GM19468 (cell line): ENCODE data around the gene ETV7.
"Not testable (repeated sequence)": the region's sequence is repeated elsewhere in the genome, so short reads cannot be mapped to it uniquely, and the experiment has no call there.

Experiments used
- ATAC-seq: cut with Tn5 transposase; IDR thresholded peaks from one replicate; pipeline ENCODE4 v1.9.1; 2021; ENCODE audit warnings: mild to moderate bottlenecking, moderate library complexity, moderate number of reproducible peaks; ENCODE audit not compliant: unreplicated experiment; ENCODE audit errors: extremely low read depth

Gene ETV7

DNA sequence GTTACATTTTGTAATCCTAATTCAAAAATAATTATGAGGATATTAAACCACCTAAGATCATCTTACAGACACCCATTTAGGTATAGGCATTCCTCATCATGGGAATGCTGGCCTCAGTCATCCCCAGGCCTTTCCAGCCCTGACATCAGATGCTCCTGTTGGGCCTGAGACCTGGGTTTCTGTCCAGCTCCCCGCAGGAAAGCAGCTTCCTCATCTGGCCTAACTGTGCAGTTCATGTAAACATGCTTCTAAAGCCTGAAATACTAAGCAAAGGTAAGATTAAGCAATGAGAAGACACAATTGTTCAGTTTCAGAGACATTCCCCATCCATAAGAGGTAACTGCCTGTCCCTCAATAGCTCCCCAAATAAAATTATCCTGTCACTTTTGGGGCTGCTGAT is 19.0 kb downstream of the ETV7 start:
- no peak for ATAC-seq

DNA sequence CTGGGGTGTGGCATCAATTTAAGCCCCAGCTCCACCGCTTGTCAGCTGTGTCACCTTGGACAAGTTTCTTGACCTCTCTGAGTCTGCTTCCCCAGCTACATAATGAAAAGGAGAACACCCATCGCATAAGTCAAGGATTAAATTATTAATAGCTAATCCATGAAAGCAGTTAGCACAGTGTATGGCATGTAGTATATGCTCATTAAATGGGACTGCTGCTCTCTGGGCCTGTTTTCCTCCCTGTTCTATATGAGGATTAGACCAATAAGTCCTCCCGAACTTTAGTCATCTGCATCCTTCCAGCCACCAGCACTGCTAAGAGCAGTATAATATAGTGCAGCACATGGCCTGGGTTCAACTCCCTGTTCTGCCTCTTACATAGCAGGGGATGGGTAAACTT is 19.7 kb downstream of the ETV7 start:
- no peak for ATAC-seq

DNA sequence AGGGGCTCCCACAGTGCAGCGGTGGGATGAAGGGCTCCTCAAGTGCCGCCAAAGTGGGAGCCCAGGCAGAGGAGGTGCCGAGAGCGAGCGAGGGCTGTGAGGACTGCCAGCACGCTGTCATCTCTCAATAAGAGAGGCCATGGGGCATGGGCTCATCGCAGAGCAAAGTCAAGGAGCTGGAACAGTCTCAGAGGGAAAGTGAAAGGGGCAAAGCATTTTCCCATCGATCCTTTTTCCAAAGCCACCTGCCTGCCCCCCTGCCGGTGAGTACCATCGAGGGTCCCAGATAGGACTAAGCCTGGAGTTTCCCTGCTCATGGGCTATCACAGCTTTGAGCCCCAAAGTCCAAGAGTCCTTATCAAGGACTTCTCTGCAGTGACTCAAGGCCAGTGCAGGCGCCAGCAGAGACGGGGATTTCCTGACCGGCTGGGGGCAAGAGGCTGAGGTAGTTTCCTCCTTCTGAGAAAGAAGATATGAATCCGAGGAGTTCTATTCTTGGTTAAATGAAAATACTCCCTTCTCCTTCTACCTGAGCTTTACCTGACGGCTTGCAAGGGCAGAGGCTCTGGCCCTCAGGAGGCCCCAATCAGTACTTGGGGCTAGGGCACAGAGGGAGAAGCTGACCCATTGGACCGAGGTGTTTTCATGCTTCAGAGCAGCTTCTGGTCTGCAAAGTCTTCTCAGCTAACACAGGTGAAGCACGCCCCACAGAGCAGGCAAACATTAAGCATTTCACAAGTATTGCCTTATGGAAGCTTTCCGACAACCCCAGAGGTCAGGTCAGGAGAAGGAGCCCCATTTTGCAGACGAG is 22.6 kb downstream of the ETV7 start:
- no peak for ATAC-seq

DNA sequence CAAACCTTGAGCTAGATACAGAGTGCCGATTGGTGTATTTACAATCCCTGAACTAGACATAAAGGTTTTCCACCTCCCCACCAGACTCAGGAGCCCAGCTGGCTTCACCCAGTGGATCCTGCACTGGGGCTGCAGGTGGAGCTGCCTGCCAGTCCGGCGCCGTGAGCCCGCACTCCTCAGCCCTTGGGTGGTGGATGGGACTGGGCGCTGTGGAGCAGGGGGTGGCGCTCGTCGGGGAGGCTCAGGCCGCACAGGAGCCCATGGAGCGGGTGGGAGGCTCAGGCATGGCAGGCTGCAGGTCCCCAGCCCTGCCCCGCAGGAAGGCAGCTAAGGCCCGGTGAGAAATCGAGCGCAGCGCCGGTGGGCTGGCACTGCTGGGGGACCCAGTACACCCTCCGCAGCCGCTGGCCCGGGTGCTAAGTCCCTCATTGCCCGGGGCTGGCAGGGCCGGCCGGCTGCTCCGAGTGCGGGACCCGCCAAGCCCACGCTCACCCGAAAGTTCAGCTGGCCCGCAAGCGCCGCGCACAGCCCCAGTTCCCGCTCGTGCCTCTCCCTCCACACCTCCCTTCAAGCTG is 23.3 kb downstream of the ETV7 start:
- ATAC-seq, result not testable (repeated sequence)

DNA sequence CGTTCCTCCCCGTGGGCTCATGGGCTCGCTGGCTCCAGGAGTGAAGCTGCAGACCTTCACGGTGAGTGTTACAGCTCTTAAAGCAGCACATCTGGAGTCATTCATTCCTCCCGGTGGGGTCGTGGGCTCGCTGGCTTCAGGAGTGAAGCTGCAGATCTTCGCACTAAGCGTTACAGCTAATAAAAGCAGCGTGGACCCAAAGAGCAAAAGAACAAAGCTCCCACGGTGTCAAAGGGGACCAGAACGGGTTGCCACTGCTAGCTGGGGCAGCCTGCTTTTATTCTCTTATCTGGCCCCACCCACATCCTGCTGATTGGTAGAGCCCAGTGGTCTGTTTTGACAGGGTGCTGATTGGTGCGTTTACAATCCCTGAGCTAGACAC is 24.1 kb downstream of the ETV7 start:
- ATAC-seq, result not testable (repeated sequence)

DNA sequence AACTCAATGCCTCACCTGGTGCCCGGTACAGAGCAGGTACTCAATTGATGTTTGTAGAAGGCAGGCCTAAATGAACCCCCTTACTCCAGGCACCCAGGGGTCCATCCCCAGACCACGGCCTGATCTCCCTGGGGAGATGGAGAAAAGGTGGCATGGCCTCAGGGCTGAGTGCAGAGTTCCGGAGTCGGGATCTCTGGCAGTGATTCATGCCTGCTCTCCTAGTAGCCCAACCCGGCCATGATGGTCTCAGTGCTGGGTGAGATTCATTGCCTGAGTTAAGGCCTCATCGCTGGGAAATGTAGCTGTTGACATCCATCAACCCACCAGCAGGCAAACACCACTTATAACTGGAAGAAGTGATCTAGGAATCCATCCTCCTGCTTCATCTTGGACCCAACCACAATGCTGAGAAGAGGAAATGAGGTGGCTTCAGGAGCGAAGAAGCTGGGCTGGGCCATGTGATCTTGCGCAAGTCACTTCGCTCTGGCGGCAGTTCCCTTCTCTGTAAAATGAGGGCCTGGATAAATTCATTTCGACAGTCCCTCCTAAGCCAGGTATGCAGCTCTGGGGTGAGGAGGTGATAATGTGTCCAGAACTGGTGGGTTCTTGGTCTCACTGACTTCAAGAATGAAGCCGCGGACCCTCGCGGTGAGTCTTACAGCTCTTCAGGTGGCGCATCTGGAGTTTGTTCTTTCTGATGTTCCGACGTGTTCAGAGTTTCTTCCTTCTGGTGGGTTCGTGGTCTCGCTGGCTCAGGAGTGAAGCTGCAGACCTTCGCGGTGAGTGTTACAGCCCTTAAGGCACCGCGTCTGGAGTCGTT is 24.7 kb downstream of the ETV7 start:
- no peak for ATAC-seq

DNA sequence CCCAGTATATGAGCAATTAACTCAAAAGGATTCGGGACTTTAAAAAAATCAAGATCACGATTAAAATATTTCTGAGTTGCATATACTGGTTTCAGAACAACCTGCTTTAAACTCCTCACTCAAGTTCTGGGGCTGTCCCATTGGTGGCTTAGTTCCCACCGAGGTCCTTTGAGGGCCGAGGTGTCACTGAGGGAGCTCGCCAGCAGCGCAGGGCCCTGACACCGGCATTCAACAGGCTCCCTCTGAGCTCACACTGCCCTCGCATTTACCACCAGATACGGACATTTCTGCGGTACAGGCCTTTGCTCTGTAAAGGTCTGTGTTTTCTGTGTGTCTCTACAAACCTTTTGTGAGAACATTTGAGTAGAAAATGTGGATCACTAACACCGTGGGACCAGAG is 26.4 kb downstream of the ETV7 start:
- ATAC-seq, result no peak

DNA sequence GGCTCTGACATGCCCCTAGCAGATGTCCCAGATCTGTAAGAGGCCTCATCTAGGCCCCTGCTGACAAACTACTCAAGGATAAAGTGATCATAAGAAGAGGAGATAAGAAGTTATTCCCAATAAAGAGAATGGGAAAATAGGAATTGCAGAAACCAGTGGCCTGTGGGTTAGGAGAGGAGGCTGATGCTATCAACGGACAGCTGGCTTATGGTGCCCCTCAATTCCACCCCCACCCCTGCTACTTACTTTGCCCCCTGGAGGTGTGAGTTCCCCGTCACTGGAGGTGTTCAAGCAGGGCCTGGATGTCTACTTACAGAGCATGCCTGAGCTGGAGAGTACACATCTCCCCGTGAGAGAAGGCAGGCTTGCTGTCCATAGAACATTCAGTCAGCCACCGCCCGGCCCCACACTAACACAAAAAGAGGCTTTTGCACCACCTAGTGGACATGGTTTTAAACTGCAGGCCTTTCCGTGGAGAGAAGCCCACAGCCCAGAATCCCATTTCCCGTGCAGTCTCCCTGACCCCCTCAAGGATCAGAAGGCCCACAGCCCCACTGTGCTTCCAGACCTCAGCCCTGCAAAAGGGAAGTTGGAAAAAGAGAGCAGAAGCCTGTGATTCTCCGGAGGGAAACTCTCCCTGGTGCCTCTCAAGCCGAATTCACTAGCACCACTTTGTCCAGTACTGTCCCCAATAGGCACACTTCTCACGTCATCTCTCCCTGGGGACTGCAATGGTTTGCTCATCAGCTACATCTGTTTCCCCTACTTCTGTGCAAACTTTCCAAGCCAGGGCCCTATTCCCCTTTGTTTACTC is 27.0 kb downstream of the ETV7 start:
- ATAC-seq, result no peak

DNA sequence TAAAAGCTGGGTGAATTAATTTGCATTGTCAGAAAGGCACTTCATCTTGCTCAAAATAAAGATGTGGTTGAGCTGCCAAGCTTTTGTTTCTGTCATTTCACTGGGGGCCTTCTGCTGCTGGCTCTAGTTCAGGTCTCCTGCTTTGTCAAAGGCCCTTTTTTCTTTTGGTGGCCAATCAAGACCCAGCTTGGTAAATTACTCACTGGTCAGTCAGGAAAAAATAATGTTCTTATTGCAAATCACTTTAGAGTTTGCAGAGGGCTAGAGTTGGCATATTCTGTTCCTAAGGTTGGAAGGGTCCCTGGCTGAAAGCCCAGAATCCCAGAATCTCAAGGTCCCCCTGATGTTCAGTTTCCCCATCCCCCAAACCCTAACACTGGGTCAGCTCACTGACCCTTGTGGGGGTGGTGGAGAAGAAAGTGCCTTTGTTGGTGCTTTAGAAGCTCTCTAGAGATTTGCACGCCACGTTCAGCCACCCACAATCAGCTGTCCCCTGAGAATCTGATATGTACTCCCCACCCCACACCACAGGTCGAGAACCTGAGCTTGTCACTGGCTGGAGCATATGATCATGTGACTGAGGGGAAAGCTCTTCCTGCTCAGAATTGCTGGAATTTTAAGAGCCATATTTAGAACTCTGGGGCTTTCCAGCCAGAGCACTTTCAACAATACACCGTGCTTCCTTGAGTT is 29.1 kb downstream of the ETV7 start:
- ATAC-seq, result no peak

DNA sequence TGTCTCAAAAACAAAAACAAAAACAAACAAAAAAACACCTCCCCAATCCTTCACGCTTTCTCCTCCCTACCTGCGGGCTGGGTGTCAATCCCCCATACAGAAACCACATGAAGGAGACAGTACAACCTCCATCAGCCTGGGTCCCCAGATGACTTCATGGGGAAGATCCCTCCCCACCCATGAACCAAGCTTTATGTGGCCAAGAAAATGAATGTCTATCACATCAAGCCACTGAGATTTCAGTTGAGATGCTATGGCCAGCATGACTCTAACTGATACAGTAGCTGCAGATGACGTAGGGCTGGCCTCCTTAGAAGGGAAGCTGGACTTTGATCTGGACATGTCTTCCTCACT is 29.6 kb downstream of the ETV7 start:
- ATAC-seq, result no peak

DNA sequence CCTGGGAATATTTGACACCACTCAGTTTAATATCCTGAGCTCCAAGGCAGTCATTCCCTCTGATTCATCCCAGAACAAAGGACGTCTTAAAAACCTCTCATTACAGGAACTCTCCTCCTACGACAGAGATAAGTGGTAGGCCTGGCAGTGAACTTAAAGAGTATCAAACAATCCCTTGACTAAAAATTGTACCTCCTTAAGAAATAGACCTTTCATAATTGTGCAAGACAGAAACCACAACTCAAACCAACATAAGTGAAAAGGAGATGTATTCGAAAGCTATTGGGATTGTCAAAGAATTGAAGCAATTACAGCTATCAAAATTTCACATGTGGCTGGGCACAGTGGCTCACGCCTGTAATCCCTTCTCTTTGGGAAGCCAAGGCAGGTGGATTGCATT is 31.6 kb downstream of the ETV7 start:
- no peak for ATAC-seq

DNA sequence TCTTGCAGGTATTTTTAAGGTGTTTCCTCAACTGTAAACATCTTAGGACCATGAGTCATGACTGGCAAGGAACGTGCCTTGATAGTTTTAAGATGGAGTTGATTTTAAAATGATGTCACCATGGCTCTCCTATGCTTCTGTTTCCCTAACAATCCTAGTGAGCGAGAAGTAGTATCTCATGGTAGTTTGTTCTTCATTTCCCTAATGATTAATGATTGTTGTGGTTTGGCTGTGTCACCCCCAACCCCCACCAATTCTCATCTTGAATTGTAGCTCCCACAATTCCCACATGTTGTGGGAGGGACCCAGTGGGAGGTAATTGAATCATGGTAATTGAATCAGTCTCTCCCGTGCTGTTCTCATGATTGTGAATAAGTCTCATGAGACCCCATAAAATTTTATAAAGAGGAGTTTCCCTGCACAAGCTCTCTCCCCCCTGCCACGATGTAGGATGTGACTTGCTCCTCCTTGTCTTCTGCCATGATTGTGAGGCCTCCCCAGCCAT is 34.0 kb downstream of the ETV7 start:
- ATAC-seq, result no peak

DNA sequence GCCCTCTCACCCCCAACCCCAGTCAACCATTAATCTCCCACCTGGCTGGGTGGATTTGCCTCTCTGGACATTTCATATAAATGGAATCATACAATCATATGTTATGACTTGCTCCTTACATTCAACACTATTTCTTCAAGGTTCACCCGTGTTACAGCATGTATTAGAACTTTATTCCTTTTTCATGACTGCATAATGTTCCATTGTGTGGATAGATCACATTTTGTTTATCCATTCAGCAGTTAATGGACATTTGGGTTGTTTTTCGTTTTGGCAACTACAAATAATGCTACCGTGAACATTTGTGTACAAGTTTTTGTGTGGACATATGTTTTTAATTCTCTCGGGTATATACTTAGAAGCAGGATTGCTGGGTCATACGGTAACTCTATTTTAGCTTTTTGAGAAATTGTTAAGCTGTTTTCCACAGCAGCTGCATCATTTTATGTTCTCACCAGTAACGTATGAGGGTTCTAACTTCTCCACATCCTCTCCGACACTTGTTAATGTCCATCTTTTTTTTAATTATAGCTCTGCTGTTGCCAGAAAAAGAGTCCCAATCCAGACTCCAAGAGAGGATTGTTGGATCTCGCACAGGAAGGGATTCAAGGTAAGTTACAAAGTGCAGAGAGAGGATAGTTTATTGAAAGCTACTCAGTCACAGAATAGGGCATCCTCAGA is 34.9 kb downstream of the ETV7 start:
- ATAC-seq, result no peak

DNA sequence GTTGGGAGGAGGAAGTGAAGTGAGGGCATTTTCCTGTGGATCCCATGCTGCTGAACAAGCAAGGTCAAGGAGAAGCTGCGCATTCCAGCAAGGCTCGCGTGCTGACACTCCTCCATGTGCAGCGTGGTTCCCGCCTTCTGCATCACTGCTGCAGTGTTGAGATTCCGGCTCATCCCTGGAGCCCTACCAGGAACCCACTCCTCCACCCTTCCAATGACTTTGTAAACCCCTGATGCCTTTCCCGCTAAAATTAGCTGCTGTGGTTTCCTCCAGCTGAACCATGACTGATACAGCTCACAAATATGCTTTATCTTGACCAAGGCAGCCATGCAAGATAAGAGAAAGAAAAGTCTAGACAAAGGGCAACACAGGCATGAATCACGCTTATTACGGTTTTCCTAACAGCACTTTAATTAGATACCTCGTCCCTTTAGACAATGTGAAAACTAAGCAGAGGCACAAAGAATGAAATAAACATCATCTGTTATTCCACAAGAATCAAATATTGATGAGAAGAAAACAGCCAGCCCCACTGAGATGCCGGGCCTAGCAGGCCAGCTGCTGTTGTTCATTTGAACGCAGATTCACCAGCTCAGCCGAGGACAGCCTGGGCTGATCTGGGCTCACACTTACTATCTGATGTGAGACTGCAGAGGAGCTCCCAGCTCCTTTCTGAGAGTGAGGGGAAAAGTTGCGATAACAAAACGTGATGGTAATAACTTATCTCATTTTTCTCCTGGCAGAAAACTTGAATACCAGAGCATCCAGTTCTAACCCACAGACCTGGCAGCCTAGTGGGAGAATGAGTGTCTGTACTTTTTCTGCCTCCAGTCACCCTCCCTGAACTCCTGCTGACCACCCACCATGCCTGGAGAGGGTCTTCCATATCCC is 36.5 kb downstream of the ETV7 start:
- no peak for ATAC-seq

DNA sequence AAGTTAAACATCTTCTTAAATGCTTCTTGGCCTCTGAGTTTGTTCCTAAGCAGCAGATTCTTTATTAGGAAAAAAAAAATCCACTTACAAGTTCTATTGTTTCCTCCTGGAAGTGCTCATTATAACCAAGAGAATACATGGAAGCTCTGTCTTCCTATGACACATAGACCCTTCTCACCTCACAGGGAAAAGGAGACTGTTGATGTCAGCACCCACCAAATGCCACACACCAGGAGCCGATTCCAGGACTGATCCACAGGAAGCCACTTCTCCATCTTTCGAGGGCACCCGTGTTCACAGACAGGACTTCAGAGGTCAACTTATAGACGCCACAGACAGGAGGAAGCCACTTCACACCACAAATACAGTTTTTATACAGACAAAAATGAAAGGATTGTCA is 37.4 kb downstream of the ETV7 start:
- ATAC-seq, result no peak

DNA sequence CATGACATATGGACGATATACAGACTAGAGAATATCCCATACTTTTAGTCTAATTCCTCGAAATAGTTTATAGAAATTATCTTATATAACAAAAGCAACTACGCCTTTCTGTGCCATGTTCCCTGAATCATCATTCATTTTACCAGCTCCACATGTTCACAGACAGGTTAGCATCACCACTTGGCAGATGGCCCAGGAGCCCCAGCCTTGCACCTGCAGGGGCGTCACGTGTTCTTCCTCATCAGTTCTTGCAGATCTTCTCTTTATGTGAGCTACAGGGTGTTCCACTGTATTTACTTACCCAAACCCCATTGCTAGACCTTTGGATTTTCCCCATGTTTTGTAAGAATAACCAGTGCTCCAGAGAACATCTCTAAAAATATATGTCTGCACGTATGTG is 38.2 kb downstream of the ETV7 start:
- ATAC-seq, result no peak

DNA sequence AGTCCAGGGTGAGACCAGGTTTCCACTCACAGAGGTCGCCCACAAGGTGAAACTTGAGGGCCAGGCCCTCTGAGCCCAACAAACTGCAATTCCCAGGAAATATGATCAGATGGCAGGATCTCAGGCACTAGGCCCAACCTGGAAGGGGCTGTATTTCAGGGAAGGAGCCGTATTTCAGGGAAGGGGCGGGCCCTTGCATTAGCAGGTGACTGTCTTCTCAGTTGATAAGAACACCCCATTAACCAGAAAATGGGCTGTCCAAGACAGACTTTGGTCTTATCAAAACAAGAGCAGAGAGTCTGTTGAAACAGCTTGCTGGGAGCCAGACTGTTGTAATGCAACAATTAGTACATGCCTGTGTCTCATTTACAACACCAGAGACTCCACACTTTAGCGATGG is 39.8 kb downstream of the ETV7 start:
- ATAC-seq, result no peak
